Cardiac fibroblast (primary cell): Measurements from ENCODE around the gene CORO2B.

Source experiments
- DNase-seq, 2 donors: peaks; one replicate each; pipeline versions ENCODE4 v3.0.0 to v3.0.0-alpha.2; 2010; ENCODE audit warnings: low read depth in 2 of 2
- H3K4me3 ChIP-seq, 2 donors: replicated peaks in 1 of 2; 1 replicate in 1 of 2; 2 replicates in 1 of 2; pipeline ENCODE4 v1.5.1; 2011; ENCODE audit warnings: low read depth in 2 of 2, low read length in 2 of 2, mild to moderate bottlenecking in 2 of 2, moderate library complexity in 1 of 2
- CTCF ChIP-seq: IDR thresholded peaks from one replicate; pipeline ENCODE4 v1.5.1; 2011; ENCODE audit warnings: low read depth, mild to moderate bottlenecking, low read length, inconsistent platforms

The CORO2B gene

GRCh38 chr15:68658151-68658550 is 79.4 kb downstream of the CORO2B start:
- TF ChIP-seq CTCF: no peak
- H3K4me3 ChIP-seq: no peak overlapping the region
- no peak for DNase-seq

GRCh38 chr15:68658641-68659358 is 80.0 kb downstream of the CORO2B start:
- no peak overlapping the region for H3K4me3 ChIP-seq
- DNase-seq: no peak
- TF ChIP-seq CTCF: no peak

GRCh38 chr15:68663526-68663925 is 84.7 kb downstream of the CORO2B start:
- no peak for DNase-seq
- no peak for TF ChIP-seq CTCF
- no peak overlapping the region for H3K4me3 ChIP-seq

- H3K4me3 ChIP-seq: no peak overlapping the region
- no peak for DNase-seq
- no peak for TF ChIP-seq CTCF
These were observed 87.5 kb downstream of the CORO2B start for GRCh38 chr15:68666120-68666811.

GRCh38 chr15:68666812-68667450 is 88.1 kb downstream of the CORO2B start:
- H3K4me3 ChIP-seq: no peak overlapping the region
- no peak for TF ChIP-seq CTCF
- no peak for DNase-seq

- no peak overlapping the region for H3K4me3 ChIP-seq
These were observed 89.2 kb downstream of the CORO2B start for GRCh38 chr15:68667800-68668625.

More at GRCh38 chr15:68667800-68668625, 89.2 kb downstream of the CORO2B start:
- DNase-seq: no peak
- no peak for TF ChIP-seq CTCF
